ENCODE measurements around the gene GDPD4.

Gene GDPD4

GRCh38 chr11:77191823-77192495 is 109.5 kb downstream of the GDPD4 start:
- DNase-seq (ENCODE audit: low read depth, low spot score) = peak; percentile 78

GRCh38 chr11:77191429-77191822 is 110.1 kb downstream of the GDPD4 start:
- no peak for DNase-seq (ENCODE audit: low read depth, low spot score)

- DNase-seq (ENCODE audit: low read depth, low spot score) = no peak
Observed at GRCh38 chr11:77190331-77191075, 111.0 kb downstream of the GDPD4 start.

GRCh38 chr11:77189588-77190210 is 111.8 kb downstream of the GDPD4 start:
- DNase-seq (ENCODE audit: low read depth, low spot score) = no peak

GRCh38 chr11:77188633-77189491 is 112.6 kb downstream of the GDPD4 start:
- no peak for DNase-seq (ENCODE audit: low read depth, low spot score)

- no peak for DNase-seq (ENCODE audit: low read depth, low spot score)
Observed at GRCh38 chr11:77187776-77188632, 113.5 kb downstream of the GDPD4 start.

- no peak for DNase-seq (ENCODE audit: low read depth, low spot score)
Observed at GRCh38 chr11:77187111-77187750, 114.3 kb downstream of the GDPD4 start.

GRCh38 chr11:77186302-77186701 is 115.2 kb downstream of the GDPD4 start:
- DNase-seq (ENCODE audit: low read depth, low spot score) = no peak

GRCh38 chr11:77184136-77184860 is 117.2 kb downstream of the GDPD4 start:
- no peak for DNase-seq (ENCODE audit: low read depth, low spot score)

GRCh38 chr11:77183431-77183984 is 118.0 kb downstream of the GDPD4 start:
- no peak for DNase-seq (ENCODE audit: low read depth, low spot score)

- no peak for DNase-seq (ENCODE audit: low read depth, low spot score)
Observed at GRCh38 chr11:77182542-77183430, 118.7 kb downstream of the GDPD4 start.

- no peak for DNase-seq (ENCODE audit: low read depth, low spot score)
Observed at GRCh38 chr11:77181799-77182541, 119.5 kb downstream of the GDPD4 start.

- no peak for DNase-seq (ENCODE audit: low read depth, low spot score)
Observed at GRCh38 chr11:77181226-77181625, 120.3 kb downstream of the GDPD4 start.

GRCh38 chr11:77180346-77180745 is 121.1 kb downstream of the GDPD4 start:
- DNase-seq (ENCODE audit: low read depth, low spot score) = no peak

- no peak for DNase-seq (ENCODE audit: low read depth, low spot score)
Observed at GRCh38 chr11:77179681-77180080, 121.8 kb downstream of the GDPD4 start.

- DNase-seq (ENCODE audit: low read depth, low spot score) = no peak
Observed at GRCh38 chr11:77179048-77179447, 122.4 kb downstream of the GDPD4 start.

- DNase-seq (ENCODE audit: low read depth, low spot score) = no peak
Observed at GRCh38 chr11:77178150-77178549, 123.3 kb downstream of the GDPD4 start.

- DNase-seq (ENCODE audit: low read depth, low spot score) = no peak
Observed at GRCh38 chr11:77176996-77177395, 124.5 kb downstream of the GDPD4 start.
